ENCODE measurements around the gene SCAPER.

Gene SCAPER

GRCh38 chr15:76667943-76668715, 237.0 kb downstream of the SCAPER start:
- TF ChIP-seq REST (IDR thresholded peaks at IDR 0.05; ENCODE audit: insufficient replicate concordance, low read depth), result no peak
- TF ChIP-seq GABPA (IDR thresholded peaks at IDR 0.05; ENCODE audit: low read depth), result no peak
- no peak for TF ChIP-seq SPI1 (IDR thresholded peaks at IDR 0.05; ENCODE audit: borderline replicate concordance, low read depth)
- TF ChIP-seq CTCF (IDR thresholded peaks at IDR 0.05; ENCODE audit: insufficient read depth, low read length), result no peak
- no peaks in the 10 kb centered on the region for H3K27me3 ChIP-seq (ENCODE audit: insufficient read depth, poor library complexity, severe bottlenecking)
- DNase-seq (ENCODE audit: low read depth in 1 of 2, low spot score in 1 of 2), result no peak
- no peak overlapping the region for H3K4me3 ChIP-seq (replicated peaks; ENCODE audit: insufficient read depth, low read length)
- H3K27ac ChIP-seq (replicated peaks), result no peak overlapping the region

- no peak for DNase-seq (ENCODE audit: low read depth in 1 of 2, low spot score in 1 of 2)
- H3K27ac ChIP-seq (replicated peaks), result no peak overlapping the region
- TF ChIP-seq REST (IDR thresholded peaks at IDR 0.05; ENCODE audit: insufficient replicate concordance, low read depth), result no peak
- no peak for TF ChIP-seq POLR2AphosphoS5 (IDR thresholded peaks at IDR 0.05; ENCODE audit: low read depth)
- no peak for TF ChIP-seq GABPA (IDR thresholded peaks at IDR 0.05; ENCODE audit: low read depth)
- TF ChIP-seq CTCF (IDR thresholded peaks at IDR 0.05; ENCODE audit: insufficient read depth, low read length), result no peak
- TF ChIP-seq SPI1 (IDR thresholded peaks at IDR 0.05; ENCODE audit: borderline replicate concordance, low read depth), result no peak
- no peaks in the 10 kb centered on the region for H3K27me3 ChIP-seq (ENCODE audit: insufficient read depth, poor library complexity, severe bottlenecking)
- no peak overlapping the region for H3K4me3 ChIP-seq (replicated peaks; ENCODE audit: insufficient read depth, low read length)
These were observed 240.2 kb downstream of the SCAPER start for GRCh38 chr15:76664895-76665294.

GRCh38 chr15:76664411-76664810, 240.7 kb downstream of the SCAPER start:
- Histone ChIP-seq H3K4me3 (replicated peaks; ENCODE audit: insufficient read depth, low read length) (no peak overlapping the region), H3K27me3 (ENCODE audit: insufficient read depth, poor library complexity, severe bottlenecking) (no peaks in the 10 kb centered on the region), H3K27ac (replicated peaks) (no peak overlapping the region)
- TF ChIP-seq SPI1 (IDR thresholded peaks at IDR 0.05; ENCODE audit: borderline replicate concordance, low read depth), result no peak
- no peak for TF ChIP-seq GABPA (IDR thresholded peaks at IDR 0.05; ENCODE audit: low read depth)
- TF ChIP-seq POLR2AphosphoS5 (IDR thresholded peaks at IDR 0.05; ENCODE audit: low read depth), result no peak
- TF ChIP-seq CTCF (IDR thresholded peaks at IDR 0.05; ENCODE audit: insufficient read depth, low read length), result no peak
- no peak for TF ChIP-seq REST (IDR thresholded peaks at IDR 0.05; ENCODE audit: insufficient replicate concordance, low read depth)
- DNase-seq (ENCODE audit: low read depth in 1 of 2, low spot score in 1 of 2), result no peak

All from HL-60 (cell line).